Neural progenitor cell (in vitro differentiated cells): ENCODE measurements around the gene ADAM10. TPM values are rescaled to one million over a fixed set of nuclear protein-coding genes. Genes with fewer than 3 reads are reported as not detected.
A peak's percentile ranks its signal among the peaks of the same experiment; 100 is the strongest.

Experiments
- DNase-seq: peaks from one replicate; pipeline ENCODE4 v3.0.0-alpha.2; 2016; ENCODE audit warnings: low spot score
- H2AFZ ChIP-seq: fragments of 200-600 bp; sonication (generic); replicated peaks from 2 replicates; pipeline ENCODE4 v1.6.1; 2016; ENCODE audit warnings: antibody characterized with exemption
- H3F3A ChIP-seq: fragments of 200-600 bp; sonication (generic); 2 replicates; pipeline ENCODE4 v1.6.1; 2016; ENCODE audit warnings: antibody characterized with exemption, low read depth
- H3K27ac ChIP-seq: fragments of 200-600 bp; sonication (generic); 2 replicates; pipeline ENCODE4 v1.5.1; 2016; ENCODE audit warnings: mild to moderate bottlenecking
- H3K27me3 ChIP-seq: fragments of 200-600 bp; sonication (generic); 2 replicates; pipeline ENCODE4 v1.6.1; 2016; ENCODE audit warnings: mild to moderate bottlenecking, moderate library complexity
- H3K36me3 ChIP-seq: fragments of 200-600 bp; sonication (generic); 2 replicates; pipeline ENCODE4 v1.5.1; 2016
- H3K4me1 ChIP-seq: fragments of 200-600 bp; sonication (generic); 2 replicates; pipeline ENCODE4 v1.6.1; 2016; ENCODE audit warnings: mixed run types
- H3K4me2 ChIP-seq: fragments of 200-600 bp; sonication (generic); 2 replicates; pipeline ENCODE4 v1.6.1; 2016
- H3K4me3 ChIP-seq: fragments of 200-600 bp; sonication (generic); 2 replicates; pipeline ENCODE4 v1.5.1; 2016
- H3K79me2 ChIP-seq: fragments of 200-600 bp; sonication (generic); 2 replicates; pipeline ENCODE4 v1.6.1; 2016; ENCODE audit warnings: low read depth
- H3K9ac ChIP-seq: fragments of 200-600 bp; sonication (generic); 2 replicates; pipeline ENCODE4 v1.6.1; 2016
- H3K9me3 ChIP-seq: fragments of 200-600 bp; sonication (generic); 2 replicates; pipeline ENCODE4 v1.5.1; 2016; ENCODE audit warnings: low read depth
- H4K20me1 ChIP-seq: fragments of 200-600 bp; sonication (generic); 2 replicates; pipeline ENCODE4 v1.6.1; 2016; ENCODE audit warnings: low read depth
- H3K27ac Mint-ChIP-seq: 3 replicates; pipeline ENCODE4 v1.8.0; 2021; ENCODE audit warnings: mixed read lengths
- H3K27me3 Mint-ChIP-seq: 2 replicates; pipeline ENCODE4 v1.8.0; 2022; ENCODE audit warnings: low read depth, mild to moderate bottlenecking, inconsistent platforms, moderate library complexity, mixed read lengths; ENCODE audit not compliant: insufficient read depth
- H3K36me3 Mint-ChIP-seq: 3 replicates; pipeline ENCODE4 v1.8.0; 2021; ENCODE audit warnings: mixed read lengths
- H3K4me1 Mint-ChIP-seq: 3 replicates; pipeline ENCODE4 v1.8.0; 2021; ENCODE audit warnings: mixed read lengths
- H3K4me3 Mint-ChIP-seq: 3 replicates; pipeline ENCODE4 v1.8.0; 2021; ENCODE audit warnings: mild to moderate bottlenecking, moderate library complexity, mixed read lengths
- H3K9me3 Mint-ChIP-seq: 3 replicates; pipeline ENCODE4 v1.8.0; 2020; ENCODE audit warnings: mixed read lengths
- CTCF ChIP-seq: fragments of 200-600 bp; sonication (generic); IDR thresholded peaks from 2 replicates; pipeline ENCODE4 v1.5.1; 2017; ENCODE audit warnings: antibody characterized with exemption, mild to moderate bottlenecking
- EZH2 ChIP-seq: fragments of 200-600 bp; sonication (generic); IDR thresholded peaks from 2 replicates; pipeline ENCODE4 v1.6.1; 2017; ENCODE audit warnings: antibody characterized with exemption, mild to moderate bottlenecking, moderate library complexity
- EZH2phosphoT487 ChIP-seq: fragments of 200-600 bp; sonication (generic); IDR thresholded peaks from 2 replicates; pipeline ENCODE4 v1.6.1; 2017; ENCODE audit warnings: antibody characterized with exemption
- total RNA-seq: library from RNA; depleted of rRNA; stranded (reverse); fragments of >200 nt; gene quantifications from 2 replicates; pipeline ENCODE4 v1.2.3, GENCODE V29; 2015; ENCODE audit warnings: low replicate concordance

ADAM10 gene
- total RNA-seq, 1 donor from 2014 or later, result 153 TPM

GRCh38 chr15:58694641-58695398 lies 54.7 kb downstream of the ADAM10 start:
- Histone ChIP-seq H3K4me2 (peak overlapping the region; percentile 29), H3K27me3 (no peaks in the 10 kb centered on the region), H3K79me2 (peaks cover 99% of the 10 kb centered on the region), H3K9ac (no peak overlapping the region), H3K27ac (peak overlapping the region; percentile 56), H2AFZ (no peak overlapping the region), H4K20me1 (peaks cover 38% of the 10 kb centered on the region), H3K4me1 (peaks cover 15% of the 10 kb centered on the region), H3F3A (peaks cover 3% of the 10 kb centered on the region), H3K36me3 (peaks cover 6% of the 10 kb centered on the region), H3K4me3 (no peak overlapping the region), H3K9me3 (peaks cover 3% of the 10 kb centered on the region)
- Mint-ChIP-seq H3K4me1 (no peaks in the 10 kb centered on the region), H3K9me3 (peaks cover 41% of the 10 kb centered on the region), H3K27ac (peak overlapping the region; percentile 39), H3K27me3 (no peaks in the 10 kb centered on the region), H3K4me3 (no peak overlapping the region), H3K36me3 (peaks cover 45% of the 10 kb centered on the region)
- no peak for DNase-seq
- TF ChIP-seq EZH2phosphoT487 (no peak), CTCF (no peak), EZH2 (no peak)

GRCh38 chr15:58690703-58691102 lies 58.8 kb downstream of the ADAM10 start:
- no peak for TF ChIP-seq EZH2phosphoT487
- TF ChIP-seq EZH2, result no peak
- TF ChIP-seq CTCF, result no peak
- H3K36me3 ChIP-seq, result no peaks in the 10 kb centered on the region
- peaks cover 98% of the 10 kb centered on the region for H3K79me2 ChIP-seq
- Mint-ChIP-seq H3K27ac (no peak overlapping the region), H3K27me3 (no peaks in the 10 kb centered on the region), H3K36me3 (peaks cover 28% of the 10 kb centered on the region), H3K4me3 (no peak overlapping the region), H3K9me3 (peaks cover 20% of the 10 kb centered on the region), H3K4me1 (peaks cover 2% of the 10 kb centered on the region)
- no peaks in the 10 kb centered on the region for H3K9me3 ChIP-seq
- H3K4me3 ChIP-seq, result no peak overlapping the region
- no peak overlapping the region for H3K4me2 ChIP-seq
- H3K27me3 ChIP-seq, result no peaks in the 10 kb centered on the region
- H3F3A ChIP-seq, result peaks cover 12% of the 10 kb centered on the region
- peaks cover 24% of the 10 kb centered on the region for H3K4me1 ChIP-seq
- H3K9ac ChIP-seq, result no peak overlapping the region
- no peak overlapping the region for H3K27ac ChIP-seq
- H4K20me1 ChIP-seq, result peaks cover 21% of the 10 kb centered on the region
- no peak for DNase-seq
- no peak overlapping the region for H2AFZ ChIP-seq

DNA sequence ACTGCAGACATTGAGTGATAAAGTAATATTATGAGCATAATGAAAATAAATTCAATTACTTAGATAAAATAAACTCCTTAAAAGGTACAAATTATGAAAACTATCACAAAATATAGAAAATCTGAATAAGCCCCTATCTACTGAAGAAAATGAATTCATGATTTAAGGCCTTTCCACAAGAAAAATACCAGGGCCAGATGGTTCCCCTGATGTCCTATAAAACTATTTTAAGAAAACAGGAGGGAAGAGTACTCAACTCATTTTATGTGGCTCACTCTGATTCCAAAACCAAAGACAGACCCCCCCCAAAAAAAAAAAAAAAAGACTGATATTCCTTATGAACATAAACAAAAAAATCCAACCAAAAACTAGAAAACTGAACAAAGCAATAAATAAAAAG lies 59.9 kb downstream of the ADAM10 start:
- no peaks in the 10 kb centered on the region for H3K27me3 Mint-ChIP-seq
- Histone ChIP-seq H3K36me3 (no peaks in the 10 kb centered on the region), H3K27me3 (no peaks in the 10 kb centered on the region), H3K9me3 (no peaks in the 10 kb centered on the region), H3K9ac (no peak overlapping the region), H3K4me1 (peaks cover 22% of the 10 kb centered on the region), H3K79me2 (peaks cover 98% of the 10 kb centered on the region), H3K4me2 (no peak overlapping the region), H4K20me1 (peaks cover 13% of the 10 kb centered on the region), H3F3A (peaks cover 18% of the 10 kb centered on the region), H3K4me3 (no peak overlapping the region), H2AFZ (no peak overlapping the region), H3K27ac (no peak overlapping the region)
- no peak overlapping the region for H3K27ac Mint-ChIP-seq
- peaks cover 17% of the 10 kb centered on the region for H3K9me3 Mint-ChIP-seq
- H3K4me1 Mint-ChIP-seq, result peaks cover 4% of the 10 kb centered on the region
- no peak for DNase-seq
- no peak overlapping the region for H3K4me3 Mint-ChIP-seq
- peaks cover 27% of the 10 kb centered on the region for H3K36me3 Mint-ChIP-seq
- TF ChIP-seq CTCF, result no peak
- TF ChIP-seq EZH2, result no peak
- no peak for TF ChIP-seq EZH2phosphoT487
